Uterus (tissue), 4 donors: ENCODE data around the gene TNFRSF21. TPM values are rescaled to one million over a fixed set of nuclear protein-coding genes. Genes with fewer than 3 reads are reported as not detected.

ENCODE experiments used
- DNase-seq, 2 donors: peaks; one replicate each; pipeline ENCODE4 v3.0.0-alpha.2; 2019 to 2020
- H3K27ac ChIP-seq, 2 donors: fragments of 200-600 bp; sonication (generic); 1 replicate in 1 of 2; 2 replicates in 1 of 2; pipeline ENCODE4 v1.5.1; 2016 to 2018
- H3K27me3 ChIP-seq, 2 donors: fragments of 200-600 bp; sonication (generic); one replicate each; pipeline ENCODE4 v1.5.1; 2018 to 2019; ENCODE audit warnings: control low read depth in 1 of 2
- H3K36me3 ChIP-seq, 2 donors: fragments of 200-600 bp; sonication (generic); one replicate each; pipeline ENCODE4 v1.5.1; 2019; ENCODE audit warnings: control low read depth in 1 of 2
- H3K4me1 ChIP-seq, 2 donors: fragments of 200-600 bp; sonication (generic); one replicate each; pipeline ENCODE4 v1.5.1; 2018 to 2019; ENCODE audit warnings: control low read depth in 1 of 2
- H3K4me3 ChIP-seq, 2 donors: fragments of 200-600 bp; sonication (generic); 1 replicate in 1 of 2; 2 replicates in 1 of 2; pipeline ENCODE4 v1.5.1; 2018 to 2019; ENCODE audit warnings: mild to moderate bottlenecking in 1 of 2
- H3K9me3 ChIP-seq, 2 donors: fragments of 200-600 bp; sonication (generic); one replicate each; pipeline ENCODE4 v1.5.1; 2019; ENCODE audit warnings: control low read depth in 1 of 2
- CTCF ChIP-seq, 4 experiments: fragments of 200-600 bp in 2 of 4; fragments of 450-650 bp in 2 of 4; sonication (generic) in 2 of 4; IDR thresholded peaks; one replicate each; pipeline ENCODE4 v1.5.1; 2016 to 2019; ENCODE audit warnings: antibody characterized with exemption in 4 of 4, mild to moderate bottlenecking in 2 of 4, moderate library complexity in 1 of 4
- POLR2A ChIP-seq, 2 donors: fragments of 450-650 bp; IDR thresholded peaks; one replicate each; pipeline ENCODE4 v1.6.1; 2016; ENCODE audit warnings: antibody characterized with exemption in 2 of 2, mild to moderate bottlenecking in 1 of 2, moderate library complexity in 1 of 2
- intact Hi-C: fragments of 100-400 bp; cut with DNase I; formaldehyde crosslinking; loops from one replicate; pipeline ENCODE4 v1.15.1; 2023; ENCODE audit warnings: low total_unique reads
- total RNA-seq, 4 donors: library from RNA; depleted of rRNA in 3 of 4; stranded (reverse); fragments of >200 nt in 3 of 4; gene quantifications; one replicate each; pipeline versions ENCODE4 v1.1.0 to v1.2.4, GENCODE V29; 2014 to 2023
- donor health status: DM: yes; HTN: yes; CAD: no.

Gene TNFRSF21
- total RNA-seq, 4 donors from 2014 or later = 1.0 to 33.1 (median 13.2) TPM

- Histone ChIP-seq H3K36me3 (no peaks in the 10 kb centered on the region), H3K27me3 (no peaks in the 10 kb centered on the region), H3K9me3 (no peaks in the 10 kb centered on the region), H3K4me1 (no peaks in the 10 kb centered on the region), H3K27ac (no peak overlapping the region), H3K4me3 (no peak overlapping the region)
- TF ChIP-seq CTCF (IDR thresholded peaks at IDR 0.05) = no peak
- no peak for TF ChIP-seq POLR2A (IDR thresholded peaks at IDR 0.05)
- no peak for DNase-seq
- intact Hi-C loops = no loop called here
Observed at GRCh38 chr6:47251396-47251795, 58.3 kb downstream of the TNFRSF21 start.

GRCh38 chr6:47250302-47250701, 59.4 kb downstream of the TNFRSF21 start:
- Histone ChIP-seq H3K4me1 (no peaks in the 10 kb centered on the region), H3K36me3 (no peaks in the 10 kb centered on the region), H3K27ac (no peak overlapping the region), H3K9me3 (no peaks in the 10 kb centered on the region), H3K27me3 (no peaks in the 10 kb centered on the region), H3K4me3 (no peak overlapping the region)
- intact Hi-C loops = no loop called here
- TF ChIP-seq CTCF (IDR thresholded peaks at IDR 0.05) (no peak), POLR2A (IDR thresholded peaks at IDR 0.05) (no peak)
- DNase-seq = no peak

GRCh38 chr6:47248446-47248845, 61.3 kb downstream of the TNFRSF21 start:
- Histone ChIP-seq H3K27me3 (no peaks in the 10 kb centered on the region), H3K4me3 (no peak overlapping the region), H3K36me3 (no peaks in the 10 kb centered on the region), H3K4me1 (no peaks in the 10 kb centered on the region), H3K9me3 (no peaks in the 10 kb centered on the region), H3K27ac (no peak overlapping the region)
- intact Hi-C loops = no loop called here
- TF ChIP-seq POLR2A (IDR thresholded peaks at IDR 0.05) = no peak
- TF ChIP-seq CTCF (IDR thresholded peaks at IDR 0.05) = no peak
- no peak for DNase-seq

- no peaks in the 10 kb centered on the region for H3K4me1 ChIP-seq
- H3K4me3 ChIP-seq = no peak overlapping the region
- DNase-seq = no peak
- H3K9me3 ChIP-seq = no peaks in the 10 kb centered on the region
- no peaks in the 10 kb centered on the region for H3K27me3 ChIP-seq
- TF ChIP-seq CTCF (IDR thresholded peaks at IDR 0.05) (no peak), POLR2A (IDR thresholded peaks at IDR 0.05) (no peak)
- no peak overlapping the region for H3K27ac ChIP-seq
- no peaks in the 10 kb centered on the region for H3K36me3 ChIP-seq
- intact Hi-C loops = no loop called here
Observed at GRCh38 chr6:47247227-47247797, 62.4 kb downstream of the TNFRSF21 start.

- no peaks in the 10 kb centered on the region for H3K4me1 ChIP-seq
- DNase-seq = no peak
- no peak overlapping the region for H3K27ac ChIP-seq
- H3K9me3 ChIP-seq = no peaks in the 10 kb centered on the region
- no peaks in the 10 kb centered on the region for H3K27me3 ChIP-seq
- intact Hi-C loops = no loop called here
- H3K4me3 ChIP-seq = no peak overlapping the region
- TF ChIP-seq POLR2A (IDR thresholded peaks at IDR 0.05) = no peak
- TF ChIP-seq CTCF (IDR thresholded peaks at IDR 0.05) = no peak
- H3K36me3 ChIP-seq = no peaks in the 10 kb centered on the region
Observed at GRCh38 chr6:47246551-47246950, 63.2 kb downstream of the TNFRSF21 start.
